Measurements from ENCODE around the gene FDXR. TPM values are rescaled to one million over a fixed set of nuclear protein-coding genes. Genes with fewer than 3 reads are reported as not detected.
A peak's percentile ranks its signal among the peaks of the same experiment; 100 is the strongest.

Gene FDXR
- total RNA-seq, 1 experiment from 2014 or later: 39.7 TPM

GRCh38 chr17:74832421-74832820, 40.4 kb downstream of the FDXR start:
- no peak overlapping the region for H2BK20ac ChIP-seq (ENCODE audit: low read depth, low read length, poor library complexity, severe bottlenecking)
- Mint-ChIP-seq H3K36me3 (ENCODE audit: insufficient read depth in 1 of 3, low read depth in 3 of 3) (peaks cover 7 to 13% (median 12%) of the 10 kb centered on the region in 3 experiments; a peak in 6 of 7 replicates), H3K4me1 (peaks cover 0 to 6% of the 10 kb centered on the region in 2 experiments; a peak in 1 of 4 replicates), H3K27ac (peak overlapping the region in 1 of 3 experiments; percentile 77; a peak in 1 of 7 replicates), H3K27me3 (ENCODE audit: low read depth) (peaks cover 4% of the 10 kb centered on the region), H3K4me3 (no peak overlapping the region), H3K9me3 (no peaks in the 10 kb centered on the region)
- H4K20me1 ChIP-seq (ENCODE audit: control insufficient read depth, insufficient read depth, insufficient read length): peaks cover 3% of the 10 kb centered on the region
- no peak for TF ChIP-seq CTCF (conservative IDR thresholded peaks at IDR 0.05)
- no peak overlapping the region for H3K14ac ChIP-seq (ENCODE audit: insufficient read depth, low read length)
- H3K4me2 ChIP-seq (ENCODE audit: insufficient read depth, insufficient read length, low read length): no peak overlapping the region
- no peak overlapping the region for H2BK15ac ChIP-seq (ENCODE audit: low read depth, low read length)
- no peaks in the 10 kb centered on the region for H3K4me1 ChIP-seq (ENCODE audit: insufficient read depth, low read length)
- H3K23ac ChIP-seq (ENCODE audit: insufficient read length, low read depth, low read length): no peak overlapping the region
- no peak overlapping the region for H2BK120ac ChIP-seq (ENCODE audit: low read depth, low read length, poor library complexity, severe bottlenecking)
- H2BK12ac ChIP-seq (ENCODE audit: insufficient read length, low read depth, low read length): no peak overlapping the region
- H3K4ac ChIP-seq (ENCODE audit: low read depth, low read length): no peak overlapping the region
- no peak overlapping the region for H4K91ac ChIP-seq (ENCODE audit: insufficient read length, low read depth, low read length)
- no peak overlapping the region for H3K27ac ChIP-seq (ENCODE audit: insufficient read length, low read depth, low read length)
- WGBS (ENCODE audit: extremely low coverage, insufficient read length, low lambda C conversion rate): no CpG with 5 or more reads among the region's 9 CpGs
- H4K5ac ChIP-seq (ENCODE audit: insufficient read length, low read depth, low read length): no peak overlapping the region
- no peak overlapping the region for H3K9ac ChIP-seq (ENCODE audit: extremely low read depth, insufficient read length, low read length)
- H3K23me2 ChIP-seq (ENCODE audit: insufficient read length, low read depth, low read length, poor library complexity, severe bottlenecking): no peaks in the 10 kb centered on the region
- H3T11ph ChIP-seq (ENCODE audit: low read length): no peak overlapping the region
- no peak overlapping the region for H2AK5ac ChIP-seq (ENCODE audit: insufficient read length, low read length)
- H2AFZ ChIP-seq (ENCODE audit: low read length): no peak overlapping the region
- H3K27me3 ChIP-seq (ENCODE audit: insufficient read depth, low read length): no peaks in the 10 kb centered on the region
- H3K79me2 ChIP-seq (ENCODE audit: insufficient read depth, low read length): no peaks in the 10 kb centered on the region
- no peak overlapping the region for H2BK5ac ChIP-seq (ENCODE audit: insufficient read length, low read length)
- no peak for DNase-seq
- H3K9me3 ChIP-seq (ENCODE audit: control insufficient read depth, low read depth, low read length): no peaks in the 10 kb centered on the region
- H3K79me1 ChIP-seq (ENCODE audit: insufficient read depth, low read depth, low read length, poor library complexity, severe bottlenecking): no peaks in the 10 kb centered on the region
- H3K56ac ChIP-seq (ENCODE audit: insufficient read length, low read depth, low read length): no peak overlapping the region
- no peak overlapping the region for H4K8ac ChIP-seq (replicated peaks; ENCODE audit: insufficient read length, low read depth, low read length)
- H3K18ac ChIP-seq (ENCODE audit: insufficient read length, low read depth, low read length): no peak overlapping the region

Data from H9 (cell line).